D721Med (cell line): ENCODE results near the gene SEMA5B.

Source experiments
- DNase-seq: peaks from one replicate; pipeline ENCODE4 v3.0.0; 2011; ENCODE audit warnings: low spot score; ENCODE audit not compliant: insufficient read length
- FAIRE-seq: peaks from 2 replicates; lab custom pipeline; 2011; peaks lifted over from hg19 to GRCh38; lab: Jason Lieb, UNC
- TF ChIP-seq, protein P1 (sequence below): IDR thresholded peaks from 2 replicates; pipeline ENCODE4 v1.5.1; 2012; ENCODE audit warnings: mild to moderate bottlenecking, control low read depth; ENCODE audit not compliant: insufficient read depth; ENCODE audit errors: missing control alignments

Gene SEMA5B

DNA sequence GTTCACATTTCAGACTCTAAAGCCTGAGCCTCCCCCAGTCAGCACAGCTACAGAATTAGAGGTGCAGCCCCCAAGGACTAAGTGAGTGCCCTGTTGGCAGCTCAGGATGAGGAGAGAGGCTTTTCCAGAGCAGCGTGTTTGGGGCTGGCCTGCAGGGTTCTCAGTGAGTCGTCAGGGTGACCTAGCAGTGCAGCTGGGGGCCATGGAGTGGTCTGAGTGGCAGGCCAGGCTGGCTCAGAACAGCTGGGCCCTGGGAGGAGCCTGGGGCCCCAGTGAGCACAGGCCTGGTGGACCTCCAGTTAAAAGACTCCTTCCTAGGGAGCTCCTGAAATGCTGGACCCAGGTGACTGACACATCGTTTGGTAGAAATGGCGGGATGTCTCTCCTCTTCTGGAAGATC, 124.4 kb downstream of the SEMA5B start:
- DNase-seq (no peak), FAIRE-seq (no peak)
- TF ChIP-seq, protein P1, sequence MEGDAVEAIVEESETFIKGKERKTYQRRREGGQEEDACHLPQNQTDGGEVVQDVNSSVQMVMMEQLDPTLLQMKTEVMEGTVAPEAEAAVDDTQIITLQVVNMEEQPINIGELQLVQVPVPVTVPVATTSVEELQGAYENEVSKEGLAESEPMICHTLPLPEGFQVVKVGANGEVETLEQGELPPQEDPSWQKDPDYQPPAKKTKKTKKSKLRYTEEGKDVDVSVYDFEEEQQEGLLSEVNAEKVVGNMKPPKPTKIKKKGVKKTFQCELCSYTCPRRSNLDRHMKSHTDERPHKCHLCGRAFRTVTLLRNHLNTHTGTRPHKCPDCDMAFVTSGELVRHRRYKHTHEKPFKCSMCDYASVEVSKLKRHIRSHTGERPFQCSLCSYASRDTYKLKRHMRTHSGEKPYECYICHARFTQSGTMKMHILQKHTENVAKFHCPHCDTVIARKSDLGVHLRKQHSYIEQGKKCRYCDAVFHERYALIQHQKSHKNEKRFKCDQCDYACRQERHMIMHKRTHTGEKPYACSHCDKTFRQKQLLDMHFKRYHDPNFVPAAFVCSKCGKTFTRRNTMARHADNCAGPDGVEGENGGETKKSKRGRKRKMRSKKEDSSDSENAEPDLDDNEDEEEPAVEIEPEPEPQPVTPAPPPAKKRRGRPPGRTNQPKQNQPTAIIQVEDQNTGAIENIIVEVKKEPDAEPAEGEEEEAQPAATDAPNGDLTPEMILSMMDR, result no peak

DNA sequence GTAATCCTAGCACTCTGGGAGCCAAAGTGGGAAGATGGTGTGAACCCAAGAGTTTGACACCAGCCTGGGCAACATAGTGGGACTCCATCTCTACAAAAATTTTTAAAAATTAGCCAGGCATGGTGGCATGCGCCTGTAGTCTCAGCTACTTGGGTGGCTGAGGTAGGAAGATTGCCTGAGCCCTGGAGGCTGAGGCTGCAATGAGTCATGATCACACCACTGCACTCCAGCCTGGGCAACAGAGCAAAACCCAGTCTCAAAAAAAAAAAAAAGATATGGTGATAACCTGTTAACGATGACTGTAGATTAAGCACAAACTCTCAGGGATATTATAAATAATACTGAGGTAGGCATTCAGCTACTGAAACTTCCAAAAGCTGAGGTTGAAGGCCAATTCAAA, 125.2 kb downstream of the SEMA5B start:
- no peak for DNase-seq
- FAIRE-seq, result no peak
- TF ChIP-seq, protein P1, result no peak

DNA sequence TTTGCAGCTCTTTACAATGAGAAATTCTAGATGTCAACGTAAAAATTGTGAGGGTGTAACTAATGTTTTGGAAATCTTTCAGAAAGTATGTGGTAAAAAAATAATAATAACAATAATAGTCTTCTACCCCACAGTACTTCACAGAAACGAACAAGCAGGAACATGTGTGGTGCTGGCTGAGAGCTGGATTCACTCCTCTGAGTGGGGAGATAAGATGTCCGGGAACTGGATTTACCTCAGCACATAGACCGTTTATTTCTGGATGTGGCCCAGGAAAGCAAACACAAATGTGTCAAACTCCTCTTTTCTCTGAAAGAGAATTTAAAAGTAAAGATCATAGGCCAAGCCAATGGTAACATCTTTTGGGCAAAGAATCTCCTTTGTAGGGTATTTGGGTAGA, 129.3 kb downstream of the SEMA5B start:
- no peak for DNase-seq
- no peak for FAIRE-seq
- TF ChIP-seq, protein P1, result no peak

DNA sequence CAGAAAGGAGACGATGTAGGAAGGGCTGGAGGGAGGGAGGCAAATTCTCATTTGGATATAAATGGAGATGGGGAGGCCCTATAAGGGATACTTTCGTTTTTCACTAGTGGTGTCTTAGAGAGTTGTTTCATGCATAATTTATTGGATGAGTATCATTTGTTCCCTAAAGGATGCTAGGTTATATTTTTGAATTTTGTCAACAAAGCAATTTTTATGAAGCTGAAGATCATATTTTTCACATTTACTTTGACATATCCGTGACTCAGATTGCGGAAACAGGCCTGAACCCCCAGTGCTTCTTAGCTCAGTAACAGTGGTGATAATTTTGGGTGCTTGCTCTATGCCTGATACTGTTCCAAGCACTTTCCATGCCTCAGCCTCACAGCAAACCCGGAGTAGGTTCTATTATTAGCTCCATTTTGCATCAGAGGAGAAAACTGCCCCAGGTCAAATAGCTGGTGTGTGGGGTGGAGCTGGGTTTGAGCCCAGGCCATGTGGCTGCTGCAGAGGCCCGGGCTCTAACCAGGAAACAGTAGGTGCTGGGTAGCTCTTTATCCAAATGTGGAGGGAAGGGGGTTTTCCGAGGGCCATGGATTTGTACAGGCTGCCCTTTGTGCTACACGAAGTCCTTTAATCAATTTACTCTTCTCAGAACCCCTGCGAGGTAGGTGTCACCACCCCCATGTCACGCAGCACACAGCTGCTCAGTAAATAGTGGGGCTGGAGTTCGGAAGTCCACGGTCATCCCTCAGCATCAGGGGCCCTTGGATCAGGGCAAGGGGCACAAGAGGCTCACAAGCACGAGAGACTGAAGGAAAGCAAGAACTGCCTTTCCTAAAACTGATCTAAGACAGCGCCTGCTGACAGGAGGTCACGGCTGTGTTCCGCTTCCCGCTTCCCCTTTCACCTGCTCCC, 133.6 kb downstream of the SEMA5B start:
- TF ChIP-seq, protein P1, result no peak
- FAIRE-seq (no peak), DNase-seq (no peak)

DNA sequence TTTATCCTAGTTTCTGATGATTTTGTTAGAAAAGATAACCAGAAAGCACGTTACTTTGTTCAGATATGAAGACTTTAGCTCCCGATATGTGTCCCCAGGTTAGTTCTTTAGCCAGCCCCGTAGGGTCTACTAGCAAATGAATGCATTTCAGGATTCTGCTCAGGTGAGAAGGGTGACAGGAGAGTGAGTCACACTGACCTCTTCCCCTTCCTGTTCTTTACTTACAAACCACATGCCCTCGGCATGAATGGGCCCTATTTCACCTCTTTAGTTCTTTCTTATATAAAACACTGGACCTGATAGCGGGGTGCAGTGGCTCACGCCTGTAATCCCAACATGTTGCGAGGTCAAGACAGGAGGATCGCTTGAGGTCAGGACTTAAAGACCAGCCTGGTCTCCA, 134.3 kb downstream of the SEMA5B start:
- FAIRE-seq, result no peak
- TF ChIP-seq, protein P1, result no peak
- no peak for DNase-seq

DNA sequence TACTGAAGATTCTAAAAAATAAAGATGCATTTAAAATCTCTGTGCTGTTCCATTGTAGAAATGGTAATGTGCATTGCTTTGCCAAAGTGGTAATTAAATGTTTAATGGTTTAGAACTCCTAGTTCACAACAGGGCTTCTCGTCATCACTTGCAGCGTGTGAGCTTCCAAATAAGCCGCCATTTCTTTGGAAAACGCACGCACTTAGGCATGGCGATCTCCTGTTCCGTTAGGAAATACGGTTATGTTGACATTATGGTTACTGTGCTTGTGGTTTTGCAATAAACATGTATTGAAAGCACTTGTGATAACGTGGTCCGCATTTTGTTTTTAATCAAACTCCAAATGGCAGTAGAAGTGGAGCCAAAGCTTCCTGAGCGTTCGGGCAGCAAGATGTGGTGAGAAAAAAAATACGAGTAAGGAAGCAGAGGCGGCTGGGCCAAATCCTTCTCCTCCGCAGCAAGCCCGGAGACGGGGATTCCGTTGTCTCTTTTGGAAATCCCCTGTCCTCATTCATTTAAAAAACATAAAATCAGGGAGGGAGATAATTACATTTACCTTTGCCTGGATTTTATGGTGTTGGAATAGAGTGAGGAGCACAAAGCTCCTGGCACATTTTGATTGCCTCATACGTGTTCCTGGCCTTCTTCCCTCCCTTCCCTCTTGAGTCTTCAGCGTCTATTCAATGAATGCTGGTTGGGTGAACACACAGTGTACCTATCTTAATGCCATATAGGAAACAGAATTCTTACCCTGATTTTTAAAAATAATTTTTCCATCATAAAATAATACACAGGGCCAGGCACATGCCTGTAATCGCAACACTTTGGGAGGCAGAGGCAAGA, 135.2 kb downstream of the SEMA5B start:
- TF ChIP-seq, protein P1, result no peak
- DNase-seq (no peak), FAIRE-seq (no peak)
